Activated T-cell treated with anti-CD3 and anti-CD28 coated beads, Interleukin-2, amount 50 U/mL, for 24 hours (primary cell): ENCODE results near the gene EHMT1.
"Not testable (repeated sequence)": the region's sequence is repeated elsewhere in the genome, so short reads cannot be mapped to it uniquely, and the experiment has no call there.

Source experiments
- DNase-seq: peaks from one replicate; pipeline ENCODE4 v3.0.0-alpha.2; 2020
- H3K27ac Mint-ChIP-seq: 2 replicates; pipeline ENCODE4 v1.8.0; 2020; ENCODE audit warnings: mild to moderate bottlenecking, mixed read lengths
- H3K27me3 Mint-ChIP-seq: 2 replicates; pipeline ENCODE4 v1.8.0; 2020; ENCODE audit warnings: mixed read lengths
- H3K36me3 Mint-ChIP-seq: 2 replicates; pipeline ENCODE4 v1.8.0; 2020; ENCODE audit warnings: low read depth, mixed read lengths
- H3K4me1 Mint-ChIP-seq: 2 replicates; pipeline ENCODE4 v1.8.0; 2020; ENCODE audit warnings: low read depth, mixed read lengths
- H3K4me3 Mint-ChIP-seq: 2 replicates; pipeline ENCODE4 v1.8.0; 2020; ENCODE audit warnings: mild to moderate bottlenecking, moderate library complexity, mixed read lengths
- H3K9me3 Mint-ChIP-seq: 2 replicates; pipeline ENCODE4 v1.8.0; 2020; ENCODE audit warnings: mixed read lengths

The EHMT1 gene

GRCh38 chr9:137801023-137801319 is 182.2 kb downstream of the EHMT1 start:
- Mint-ChIP-seq H3K4me1 (no peaks in the 10 kb centered on the region), H3K36me3 (peaks cover 93% of the 10 kb centered on the region), H3K27me3 (no peaks in the 10 kb centered on the region), H3K9me3 (no peaks in the 10 kb centered on the region), H3K4me3 (no peak overlapping the region), H3K27ac (no peak overlapping the region)
- no peak for DNase-seq

GRCh38 chr9:137802021-137802420 is 183.2 kb downstream of the EHMT1 start:
- Mint-ChIP-seq H3K9me3 (no peaks in the 10 kb centered on the region), H3K4me3 (no peak overlapping the region), H3K36me3 (peaks cover 93% of the 10 kb centered on the region), H3K27ac (peak overlapping the region; percentile 50), H3K27me3 (no peaks in the 10 kb centered on the region), H3K4me1 (peaks cover 7% of the 10 kb centered on the region)
- DNase-seq = no peak

- Mint-ChIP-seq H3K4me1 (peaks cover 10% of the 10 kb centered on the region), H3K9me3 (no peaks in the 10 kb centered on the region), H3K4me3 (no peak overlapping the region), H3K36me3 (peaks cover 89% of the 10 kb centered on the region), H3K27me3 (no peaks in the 10 kb centered on the region), H3K27ac (peak overlapping the region; percentile 34)
- DNase-seq = no peak
Observed at GRCh38 chr9:137802521-137803243, 183.9 kb downstream of the EHMT1 start.

GRCh38 chr9:137804908-137805630 is 186.3 kb downstream of the EHMT1 start:
- Mint-ChIP-seq H3K4me3 (no peak overlapping the region), H3K27ac (no peak overlapping the region), H3K27me3 (no peaks in the 10 kb centered on the region), H3K9me3 (no peaks in the 10 kb centered on the region), H3K4me1 (peaks cover 14% of the 10 kb centered on the region), H3K36me3 (peaks cover 82% of the 10 kb centered on the region)
- no peak for DNase-seq

GRCh38 chr9:137807721-137808703 is 189.2 kb downstream of the EHMT1 start:
- DNase-seq = no peak
- no peaks in the 10 kb centered on the region for H3K9me3 Mint-ChIP-seq
- H3K27me3 Mint-ChIP-seq = no peaks in the 10 kb centered on the region
- H3K4me3 Mint-ChIP-seq = no peak overlapping the region
- H3K27ac Mint-ChIP-seq = peak overlapping the region; percentile 61
- H3K4me1 Mint-ChIP-seq = peaks cover 14% of the 10 kb centered on the region
- peaks cover 75% of the 10 kb centered on the region for H3K36me3 Mint-ChIP-seq

GRCh38 chr9:137809040-137809576 is 190.3 kb downstream of the EHMT1 start:
- Mint-ChIP-seq H3K9me3 (no peaks in the 10 kb centered on the region), H3K4me1 (peaks cover 14% of the 10 kb centered on the region), H3K27ac (no peak overlapping the region), H3K36me3 (peaks cover 73% of the 10 kb centered on the region), H3K27me3 (no peaks in the 10 kb centered on the region), H3K4me3 (no peak overlapping the region)
- DNase-seq = no peak

GRCh38 chr9:137809726-137810450 is 191.1 kb downstream of the EHMT1 start:
- H3K9me3 Mint-ChIP-seq, H3K27me3 Mint-ChIP-seq, H3K4me3 Mint-ChIP-seq, H3K27ac Mint-ChIP-seq, DNase-seq: not testable (repeated sequence)
- Mint-ChIP-seq H3K4me1 (peaks cover 14% of the 10 kb centered on the region), H3K36me3 (peaks cover 73% of the 10 kb centered on the region)

GRCh38 chr9:137811283-137811870 is 192.6 kb downstream of the EHMT1 start:
- H3K4me1 Mint-ChIP-seq = peaks cover 11% of the 10 kb centered on the region

GRCh38 chr9:137812356-137813023 is 193.7 kb downstream of the EHMT1 start:
- no peak for DNase-seq
- H3K36me3 Mint-ChIP-seq = peaks cover 80% of the 10 kb centered on the region

More at GRCh38 chr9:137811283-137811870, 192.6 kb downstream of the EHMT1 start:
- Mint-ChIP-seq H3K9me3 (no peaks in the 10 kb centered on the region), H3K27me3 (no peaks in the 10 kb centered on the region), H3K27ac (no peak overlapping the region), H3K36me3 (peaks cover 78% of the 10 kb centered on the region), H3K4me3 (no peak overlapping the region)
- no peak for DNase-seq

GRCh38 chr9:137813167-137813566 is 194.4 kb downstream of the EHMT1 start:
- Mint-ChIP-seq H3K27me3 (no peaks in the 10 kb centered on the region), H3K4me1 (peaks cover 2% of the 10 kb centered on the region), H3K36me3 (peaks cover 81% of the 10 kb centered on the region), H3K27ac (no peak overlapping the region), H3K9me3 (no peaks in the 10 kb centered on the region), H3K4me3 (no peak overlapping the region)
- DNase-seq = no peak

More at GRCh38 chr9:137812356-137813023, 193.7 kb downstream of the EHMT1 start:
- Mint-ChIP-seq H3K4me3 (no peak overlapping the region), H3K27me3 (no peaks in the 10 kb centered on the region), H3K4me1 (peaks cover 4% of the 10 kb centered on the region), H3K27ac (peak overlapping the region; percentile 26), H3K9me3 (no peaks in the 10 kb centered on the region)

GRCh38 chr9:137813651-137814415 is 195.0 kb downstream of the EHMT1 start:
- no peaks in the 10 kb centered on the region for H3K4me1 Mint-ChIP-seq
- peaks cover 79% of the 10 kb centered on the region for H3K36me3 Mint-ChIP-seq
- no peaks in the 10 kb centered on the region for H3K27me3 Mint-ChIP-seq
- H3K27ac Mint-ChIP-seq = no peak overlapping the region
- H3K4me3 Mint-ChIP-seq = no peak overlapping the region
- DNase-seq = no peak
- no peaks in the 10 kb centered on the region for H3K9me3 Mint-ChIP-seq

- Mint-ChIP-seq H3K4me1 (no peaks in the 10 kb centered on the region), H3K9me3 (no peaks in the 10 kb centered on the region), H3K36me3 (peaks cover 73% of the 10 kb centered on the region), H3K27ac (peak overlapping the region; percentile 22), H3K27me3 (no peaks in the 10 kb centered on the region), H3K4me3 (no peak overlapping the region)
- DNase-seq = no peak
Observed at GRCh38 chr9:137814436-137814835, 195.6 kb downstream of the EHMT1 start.
